Neural cell (in vitro differentiated cells): ENCODE measurements around the gene NOM1. TPM values are rescaled to one million over a fixed set of nuclear protein-coding genes. Genes with fewer than 3 reads are reported as not detected.
"Not testable (repeated sequence)": the region's sequence is repeated elsewhere in the genome, so short reads cannot be mapped to it uniquely, and the experiment has no call there.

ENCODE experiments used
- H2AFZ ChIP-seq: fragments of 200-600, 300-800 bp; sonication (generic), shearing (Covaris generic); 2 replicates; pipeline ENCODE4 v1.6.0; 2014; ENCODE audit warnings: low read depth, mild to moderate bottlenecking, antibody characterized with exemption, low read length, moderate library complexity
- H3F3A ChIP-seq: fragments of 200-600 bp; shearing (Covaris generic); 2 replicates; pipeline ENCODE4 v1.6.1; 2016; ENCODE audit warnings: mild to moderate bottlenecking, moderate library complexity, mixed read lengths, antibody characterized with exemption, low read length; ENCODE audit not compliant: insufficient read depth, poor library complexity, severe bottlenecking
- H3K27ac ChIP-seq: fragments of 200-600, 300-800 bp; sonication (generic), shearing (Covaris generic); 2 replicates; pipeline ENCODE4 v1.5.1; 2014; ENCODE audit warnings: mild to moderate bottlenecking, low read length, moderate library complexity
- H3K27me3 ChIP-seq: fragments of 300-800, 200-600 bp; sonication (generic), shearing (Covaris generic); 2 replicates; pipeline ENCODE4 v1.6.0; 2014; ENCODE audit warnings: mild to moderate bottlenecking, low read depth, low read length, moderate library complexity; ENCODE audit not compliant: insufficient read depth
- H3K36me3 ChIP-seq: fragments of 300-800, 200-600 bp; sonication (generic), shearing (Covaris generic); 2 replicates; pipeline ENCODE4 v1.5.1; 2014; ENCODE audit warnings: mild to moderate bottlenecking, antibody characterized with exemption, low read length, moderate library complexity; ENCODE audit not compliant: insufficient read depth
- H3K4me2 ChIP-seq: fragments of 300-800, 200-600 bp; sonication (generic), shearing (Covaris generic); 2 replicates; pipeline ENCODE4 v1.6.0; 2014; ENCODE audit warnings: mild to moderate bottlenecking, low read length
- H3K4me3 ChIP-seq: fragments of 300-800, 200-600 bp; sonication (generic), shearing (Covaris generic); 2 replicates; pipeline ENCODE4 v1.5.1; 2014; ENCODE audit warnings: mild to moderate bottlenecking, low read length, moderate library complexity
- H3K79me2 ChIP-seq: fragments of 200-600 bp; shearing (Covaris generic); replicated peaks from 2 replicates; pipeline ENCODE4 v1.6.0; 2014; ENCODE audit warnings: mild to moderate bottlenecking, low read length, moderate library complexity; ENCODE audit not compliant: insufficient read depth
- H3K9ac ChIP-seq: fragments of 300-800, 200-600 bp; sonication (generic), shearing (Covaris generic); 2 replicates; pipeline ENCODE4 v1.6.1; 2016; ENCODE audit warnings: mild to moderate bottlenecking, low read length, mixed read lengths
- H3K9me2 ChIP-seq: fragments of 200-600 bp; shearing (Covaris generic); 2 replicates; pipeline ENCODE4 v1.6.1; 2016; ENCODE audit warnings: mild to moderate bottlenecking, low read length, mixed read lengths; ENCODE audit not compliant: insufficient read depth
- H3K9me3 ChIP-seq: fragments of 200-600, 300-800 bp; sonication (generic), shearing (Covaris generic); 2 replicates; pipeline ENCODE4 v1.6.1; 2016; ENCODE audit warnings: mild to moderate bottlenecking, mixed run types, low read length, moderate library complexity, mixed read lengths
- H4K20me1 ChIP-seq: fragments of 200-600 bp; shearing (Covaris generic); 2 replicates; pipeline ENCODE4 v1.6.1; 2016; ENCODE audit warnings: mild to moderate bottlenecking, mixed run types; ENCODE audit not compliant: insufficient read depth
- CTCF ChIP-seq: fragments of 450-650 bp; IDR thresholded peaks from 2 replicates; pipeline ENCODE4 v1.5.1; 2014; ENCODE audit warnings: antibody characterized with exemption, mild to moderate bottlenecking, moderate library complexity; ENCODE audit not compliant: poor library complexity, severe bottlenecking
- EP300 ChIP-seq: fragments of 450-650 bp; conservative IDR thresholded peaks from 2 replicates; pipeline ENCODE4 v1.6.1; 2014; ENCODE audit warnings: antibody characterized with exemption, mild to moderate bottlenecking, moderate library complexity; ENCODE audit not compliant: poor library complexity, severe bottlenecking
- EZH2 ChIP-seq: fragments of 200-600, 300-800 bp; shearing (Covaris generic), sonication (generic); IDR thresholded peaks from 2 replicates; pipeline ENCODE4 v1.6.1; 2014; ENCODE audit warnings: antibody characterized with exemption, low read length, borderline replicate concordance, mild to moderate bottlenecking; ENCODE audit not compliant: insufficient read depth, poor library complexity, severe bottlenecking
- MXI1 ChIP-seq: fragments of 450-650 bp; conservative IDR thresholded peaks from 2 replicates; pipeline ENCODE4 v1.6.1; 2014; ENCODE audit warnings: antibody characterized with exemption, mild to moderate bottlenecking; ENCODE audit not compliant: poor library complexity, severe bottlenecking
- POLR2AphosphoS5 ChIP-seq: IDR thresholded peaks from 2 replicates; pipeline ENCODE4 v1.6.1; 2012
- RAD21 ChIP-seq: fragments of 450-650 bp; conservative IDR thresholded peaks from 2 replicates; pipeline ENCODE4 v1.6.1; 2014; ENCODE audit warnings: antibody characterized with exemption, mild to moderate bottlenecking, moderate library complexity
- REST ChIP-seq: IDR thresholded peaks from 2 replicates; pipeline ENCODE4 v1.6.1; 2012; ENCODE audit warnings: borderline replicate concordance
- SMC3 ChIP-seq: fragments of 450-650 bp; conservative IDR thresholded peaks from 2 replicates; pipeline ENCODE4 v1.6.1; 2014; ENCODE audit warnings: antibody characterized with exemption, mild to moderate bottlenecking, moderate library complexity; ENCODE audit not compliant: poor library complexity
- TAF1 ChIP-seq: IDR thresholded peaks from 2 replicates; pipeline ENCODE4 v1.6.1; 2012; ENCODE audit warnings: low read depth
- polyA plus RNA-seq: library from polyadenylated mRNA; depleted of rRNA; stranded (reverse); fragments of >200 nt; gene quantifications from 2 replicates; pipeline ENCODE4 v1.2.3, GENCODE V29; 2014

The NOM1 gene
- polyA plus RNA-seq, 1 donor from 2014 or later = 22.5 TPM

GRCh38 chr7:156909574-156910252, 39.8 kb upstream of the NOM1 start:
- not testable (repeated sequence) for H3K79me2 ChIP-seq, H3K4me2 ChIP-seq, H3F3A ChIP-seq, H4K20me1 ChIP-seq, H3K9ac ChIP-seq, H2AFZ ChIP-seq, H3K9me2 ChIP-seq, H3K9me3 ChIP-seq, H3K36me3 ChIP-seq, H3K4me3 ChIP-seq, H3K27me3 ChIP-seq, H3K27ac ChIP-seq

- Histone ChIP-seq H2AFZ (no peak overlapping the region), H3K4me2 (no peak overlapping the region), H3K79me2 (no peaks in the 10 kb centered on the region), H3K36me3 (no peaks in the 10 kb centered on the region), H4K20me1 (no peaks in the 10 kb centered on the region), H3K4me3 (no peak overlapping the region), H3F3A (no peaks in the 10 kb centered on the region), H3K9me3 (no peaks in the 10 kb centered on the region), H3K9me2 (no peaks in the 10 kb centered on the region), H3K9ac (no peak overlapping the region), H3K27ac (no peak overlapping the region), H3K27me3 (no peaks in the 10 kb centered on the region)
- no peak for TF ChIP-seq POLR2AphosphoS5
- TF ChIP-seq CTCF = no peak
- TF ChIP-seq RAD21 = no peak
- TF ChIP-seq SMC3 = no peak
- no peak for TF ChIP-seq EZH2
These were observed 30.9 kb upstream of the NOM1 start for GRCh38 chr7:156918635-156919034.

GRCh38 chr7:156919132-156919713, 30.3 kb upstream of the NOM1 start:
- no peaks in the 10 kb centered on the region for H3F3A ChIP-seq
- TF ChIP-seq EP300 = no peak
- TF ChIP-seq TAF1 = no peak
- TF ChIP-seq CTCF = no peak
- TF ChIP-seq REST = no peak
- no peak for TF ChIP-seq SMC3
- no peak for TF ChIP-seq MXI1
- TF ChIP-seq POLR2AphosphoS5 = no peak
- no peak for TF ChIP-seq EZH2
- no peak for TF ChIP-seq RAD21
- H3K36me3 ChIP-seq = no peaks in the 10 kb centered on the region
- H3K9me3 ChIP-seq = no peaks in the 10 kb centered on the region
- no peaks in the 10 kb centered on the region for H3K27me3 ChIP-seq
- H3K79me2 ChIP-seq = no peaks in the 10 kb centered on the region
- H3K4me2 ChIP-seq = no peak overlapping the region
- H3K9ac ChIP-seq = no peak overlapping the region
- no peaks in the 10 kb centered on the region for H4K20me1 ChIP-seq
- H3K4me3 ChIP-seq = no peak overlapping the region
- no peak overlapping the region for H3K27ac ChIP-seq
- H3K9me2 ChIP-seq = no peaks in the 10 kb centered on the region
- no peak overlapping the region for H2AFZ ChIP-seq
